GM12801 (cell line): ENCODE measurements around the gene URI1.

ENCODE experiments used
- TF ChIP-seq, protein P1 (sequence below): IDR thresholded peaks from one replicate; pipeline ENCODE4 v1.5.1; 2011; ENCODE audit warnings: control low read depth; ENCODE audit not compliant: insufficient read length; ENCODE audit errors: extremely low read depth

URI1 gene

DNA sequence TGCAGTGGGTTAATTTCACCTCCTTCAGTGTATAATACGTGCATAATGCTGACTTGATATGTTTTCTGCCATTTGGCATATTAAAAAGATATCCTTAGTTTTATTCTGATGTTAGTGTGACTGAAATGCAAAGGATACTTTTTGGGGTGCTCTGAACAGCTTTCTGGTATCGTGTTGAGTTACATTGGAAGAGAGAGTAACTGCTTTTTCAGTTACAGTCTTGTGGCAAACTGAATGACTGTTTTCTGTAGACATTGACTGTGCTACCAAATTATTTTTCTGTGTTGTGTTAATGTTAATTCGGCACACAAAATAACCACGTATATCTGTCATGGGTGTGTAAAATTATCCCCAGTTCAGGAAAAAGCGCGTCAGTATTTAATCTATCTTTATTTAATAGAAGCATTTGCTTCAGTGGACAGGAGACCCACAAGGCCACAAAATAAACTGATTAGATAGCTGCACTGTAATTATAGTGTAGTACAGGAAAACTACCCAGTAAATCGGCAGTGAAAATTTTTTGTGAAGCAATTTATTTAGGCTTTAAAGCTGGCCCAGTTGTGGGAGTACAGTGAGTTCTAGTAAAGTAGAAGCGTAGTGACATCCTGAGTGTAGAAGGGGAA, 2.5 kb downstream of the URI1 start:
- TF ChIP-seq, protein P1, sequence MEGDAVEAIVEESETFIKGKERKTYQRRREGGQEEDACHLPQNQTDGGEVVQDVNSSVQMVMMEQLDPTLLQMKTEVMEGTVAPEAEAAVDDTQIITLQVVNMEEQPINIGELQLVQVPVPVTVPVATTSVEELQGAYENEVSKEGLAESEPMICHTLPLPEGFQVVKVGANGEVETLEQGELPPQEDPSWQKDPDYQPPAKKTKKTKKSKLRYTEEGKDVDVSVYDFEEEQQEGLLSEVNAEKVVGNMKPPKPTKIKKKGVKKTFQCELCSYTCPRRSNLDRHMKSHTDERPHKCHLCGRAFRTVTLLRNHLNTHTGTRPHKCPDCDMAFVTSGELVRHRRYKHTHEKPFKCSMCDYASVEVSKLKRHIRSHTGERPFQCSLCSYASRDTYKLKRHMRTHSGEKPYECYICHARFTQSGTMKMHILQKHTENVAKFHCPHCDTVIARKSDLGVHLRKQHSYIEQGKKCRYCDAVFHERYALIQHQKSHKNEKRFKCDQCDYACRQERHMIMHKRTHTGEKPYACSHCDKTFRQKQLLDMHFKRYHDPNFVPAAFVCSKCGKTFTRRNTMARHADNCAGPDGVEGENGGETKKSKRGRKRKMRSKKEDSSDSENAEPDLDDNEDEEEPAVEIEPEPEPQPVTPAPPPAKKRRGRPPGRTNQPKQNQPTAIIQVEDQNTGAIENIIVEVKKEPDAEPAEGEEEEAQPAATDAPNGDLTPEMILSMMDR, result no peak

DNA sequence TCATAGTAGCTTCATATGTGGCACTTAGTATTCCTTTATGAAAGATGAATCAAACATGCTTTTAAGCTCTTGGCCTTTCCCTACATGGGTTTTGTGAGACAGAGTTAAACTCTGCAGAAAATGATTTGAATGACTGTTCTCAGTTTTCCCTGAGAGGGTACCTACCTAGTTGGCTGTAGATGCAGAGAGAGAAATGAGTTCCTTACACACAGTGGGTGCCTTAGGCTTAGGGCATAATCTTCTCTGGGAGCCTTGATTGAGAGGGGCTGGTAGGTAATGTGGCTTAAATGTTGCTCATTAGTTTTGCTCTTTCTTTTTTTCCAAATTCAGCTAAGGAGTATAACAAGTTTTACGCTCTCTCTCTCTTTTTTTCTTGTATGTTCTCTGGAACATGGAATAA, 3.0 kb downstream of the URI1 start:
- TF ChIP-seq, protein P1, result no peak

DNA sequence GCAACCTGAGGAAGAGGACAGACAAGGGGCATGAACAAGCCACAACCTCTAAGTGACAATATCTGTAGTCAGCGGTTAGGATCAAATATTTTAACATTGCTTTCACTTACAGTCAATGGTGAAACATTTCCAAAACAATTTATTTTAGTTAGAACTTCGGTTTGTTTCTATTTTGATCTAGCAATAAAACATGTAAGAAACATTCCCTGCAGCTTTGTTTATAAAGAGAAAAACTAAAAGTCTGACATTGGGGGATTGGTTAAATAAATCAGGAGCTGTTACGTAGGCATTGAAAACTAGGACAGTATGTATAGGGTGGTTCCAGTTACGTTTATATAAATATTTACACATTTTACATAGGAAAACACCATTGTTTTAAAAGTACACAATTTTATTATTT, 3.4 kb downstream of the URI1 start:
- TF ChIP-seq, protein P1, result no peak

DNA sequence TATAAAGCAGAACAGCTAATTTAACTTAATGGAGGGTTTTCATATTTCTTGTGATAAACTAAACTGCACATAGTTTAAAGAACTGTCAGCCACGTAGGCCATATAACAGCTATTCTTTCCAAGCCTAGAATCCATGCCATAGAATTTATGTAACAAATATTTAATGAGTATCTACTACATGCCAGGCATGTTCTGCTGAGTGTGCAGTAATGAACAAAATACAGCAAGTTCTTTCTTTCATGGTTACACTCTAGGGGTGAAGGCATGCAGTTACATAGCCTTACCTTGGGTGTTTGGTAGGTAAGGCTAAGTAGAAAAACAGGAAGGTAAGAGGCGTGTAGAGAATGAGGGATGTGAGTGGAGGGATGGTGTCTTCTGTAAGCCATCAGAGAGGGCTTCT, 4.6 kb downstream of the URI1 start:
- TF ChIP-seq, protein P1, result no peak

DNA sequence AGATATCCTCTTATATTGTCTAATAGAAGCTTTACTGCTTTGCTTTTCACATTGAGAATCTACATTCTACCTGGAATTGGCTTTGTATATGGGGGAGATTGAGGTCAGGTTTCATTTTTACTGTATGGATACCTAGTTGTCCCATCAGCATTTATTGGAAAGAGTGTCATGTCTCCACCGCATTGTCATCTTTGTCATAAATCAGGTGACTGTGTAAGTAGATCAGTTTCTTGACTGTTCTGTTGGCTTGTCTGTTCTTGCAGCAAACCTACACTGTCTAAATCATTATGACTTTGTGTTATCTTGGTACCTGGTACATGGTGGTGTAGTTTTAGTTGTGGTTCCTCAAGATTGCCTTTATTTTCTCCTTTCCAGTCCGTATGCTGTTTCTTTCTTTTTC, 5.8 kb downstream of the URI1 start:
- TF ChIP-seq, protein P1, result no peak

DNA sequence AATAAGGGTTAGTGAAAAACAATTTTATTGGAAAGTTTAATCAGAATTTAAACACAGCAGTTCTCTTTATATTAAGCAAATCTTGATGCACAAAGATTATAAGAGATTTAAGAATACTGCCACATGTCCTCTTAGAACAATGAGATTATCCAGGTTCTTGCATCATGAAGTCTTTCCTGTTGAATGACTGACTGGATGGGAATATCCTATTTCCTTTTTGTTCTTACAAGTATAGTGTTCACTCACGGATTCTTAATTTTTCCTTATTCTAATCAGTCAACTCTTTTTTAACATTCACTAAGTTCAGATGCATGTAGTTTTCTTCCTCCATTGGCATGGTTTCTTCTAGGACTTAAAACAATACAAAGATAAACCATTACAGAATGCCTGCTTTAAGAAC, 10.1 kb downstream of the URI1 start:
- TF ChIP-seq, protein P1, result no peak

DNA sequence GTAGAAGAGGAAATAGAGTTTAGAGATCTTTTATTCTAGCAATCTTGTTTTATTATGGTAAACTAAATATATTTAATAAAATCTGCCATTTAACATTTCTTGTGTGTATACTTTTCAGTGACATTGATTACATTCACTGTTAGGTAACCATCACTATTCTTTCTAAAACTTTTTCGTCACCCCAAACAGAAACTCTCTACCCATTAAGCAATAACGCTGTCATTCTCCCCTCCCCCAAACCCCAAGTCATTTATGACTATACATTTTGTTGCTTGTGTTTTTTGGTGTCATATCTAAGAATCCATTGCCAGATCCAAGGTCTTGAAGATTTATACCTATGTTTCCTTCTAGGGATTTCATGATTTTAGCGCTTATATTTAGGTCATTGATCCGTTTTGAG, 10.6 kb downstream of the URI1 start:
- TF ChIP-seq, protein P1, result no peak
